Measurements from ENCODE around the gene MRPS22. TPM values are rescaled to one million over a fixed set of nuclear protein-coding genes. Genes with fewer than 3 reads are reported as not detected.
"Not testable (repeated sequence)": the region's sequence is repeated elsewhere in the genome, so short reads cannot be mapped to it uniquely, and the experiment has no call there.

Gene MRPS22
- total and polyA plus RNA-seq, 9 donors, result 33.0 to 51.6 (median 36.8) TPM

DNA sequence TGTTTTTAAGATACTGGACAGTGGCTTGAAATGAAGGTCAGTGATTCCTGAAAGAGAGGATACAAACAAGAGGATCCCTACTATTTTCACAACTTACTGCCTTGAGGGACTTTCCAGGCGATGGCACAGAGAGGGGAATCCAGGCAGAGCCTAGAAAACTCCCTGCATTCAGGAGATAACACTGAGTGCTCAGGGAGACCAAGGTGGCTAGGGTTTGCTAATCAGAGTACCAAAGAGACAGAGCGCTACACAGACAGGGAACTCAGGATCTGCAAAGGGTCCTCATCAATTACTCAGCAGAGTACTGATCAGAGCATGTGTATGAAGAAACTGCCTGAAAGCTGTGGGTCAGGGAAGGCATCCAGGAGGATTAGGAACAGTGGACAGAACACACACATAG is 11.7 kb upstream of the MRPS22 start:
- H3K27ac ChIP-seq, result no peak overlapping the region
- TF ChIP-seq EP300 (IDR thresholded peaks at IDR 0.05) (no peak), POLR2A (IDR thresholded peaks at IDR 0.05) (no peak)
- TF ChIP-seq, protein P1, sequence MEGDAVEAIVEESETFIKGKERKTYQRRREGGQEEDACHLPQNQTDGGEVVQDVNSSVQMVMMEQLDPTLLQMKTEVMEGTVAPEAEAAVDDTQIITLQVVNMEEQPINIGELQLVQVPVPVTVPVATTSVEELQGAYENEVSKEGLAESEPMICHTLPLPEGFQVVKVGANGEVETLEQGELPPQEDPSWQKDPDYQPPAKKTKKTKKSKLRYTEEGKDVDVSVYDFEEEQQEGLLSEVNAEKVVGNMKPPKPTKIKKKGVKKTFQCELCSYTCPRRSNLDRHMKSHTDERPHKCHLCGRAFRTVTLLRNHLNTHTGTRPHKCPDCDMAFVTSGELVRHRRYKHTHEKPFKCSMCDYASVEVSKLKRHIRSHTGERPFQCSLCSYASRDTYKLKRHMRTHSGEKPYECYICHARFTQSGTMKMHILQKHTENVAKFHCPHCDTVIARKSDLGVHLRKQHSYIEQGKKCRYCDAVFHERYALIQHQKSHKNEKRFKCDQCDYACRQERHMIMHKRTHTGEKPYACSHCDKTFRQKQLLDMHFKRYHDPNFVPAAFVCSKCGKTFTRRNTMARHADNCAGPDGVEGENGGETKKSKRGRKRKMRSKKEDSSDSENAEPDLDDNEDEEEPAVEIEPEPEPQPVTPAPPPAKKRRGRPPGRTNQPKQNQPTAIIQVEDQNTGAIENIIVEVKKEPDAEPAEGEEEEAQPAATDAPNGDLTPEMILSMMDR (IDR thresholded peaks at IDR 0.05), result no peak
- H3K4me3 ChIP-seq, result no peak overlapping the region
- H3K9me3 ChIP-seq, result no peaks in the 10 kb centered on the region
- no peaks in the 10 kb centered on the region for H3K27me3 ChIP-seq
- intact Hi-C loops (cut with DNase I), result loop anchor here in 1 of 4 donors (5.0 kb wide), 1 partner anchor 400 kb away; no protein-coding TSS in a partner anchor
- no peak for DNase-seq
- H3K4me1 ChIP-seq (ENCODE audit: insufficient read depth), result no peaks in the 10 kb centered on the region
- WGBS, 3 donors, result 88 to 94% (median 88%) methylated on average over 2 of the region's 2 CpGs
- H3K36me3 ChIP-seq, result no peaks in the 10 kb centered on the region

DNA sequence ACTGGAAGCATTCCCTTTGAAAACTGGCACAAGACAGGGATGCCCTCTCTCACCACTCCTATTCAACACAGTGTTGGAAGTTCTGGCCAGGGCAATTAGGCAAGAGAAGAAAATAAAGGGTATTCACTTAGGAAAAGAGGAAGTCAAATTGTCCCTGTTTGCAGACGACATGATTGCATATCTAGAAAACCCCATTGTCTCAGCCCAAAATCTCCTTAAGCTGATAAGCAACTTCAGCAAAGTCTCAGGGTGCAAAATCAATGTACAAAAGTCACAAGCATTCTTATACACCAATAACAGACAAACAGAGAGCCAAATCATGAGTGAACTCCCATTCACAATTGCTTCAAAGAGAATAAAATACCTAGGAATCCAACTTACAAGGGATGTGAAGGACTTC is 9.1 kb upstream of the MRPS22 start:
- H3K4me3 ChIP-seq; H3K4me1 ChIP-seq (ENCODE audit: insufficient read depth); DNase-seq; H3K9me3 ChIP-seq; H3K36me3 ChIP-seq; H3K27me3 ChIP-seq; H3K27ac ChIP-seq: not testable (repeated sequence)
- intact Hi-C loops (cut with DNase I), result loop anchor here in 1 of 4 donors (5.0 kb wide), 1 partner anchor 402 kb away; no protein-coding TSS in a partner anchor
- WGBS, 3 donors, result 60 to 85% (median 67%) methylated on average over 1 of the region's 1 CpG

DNA sequence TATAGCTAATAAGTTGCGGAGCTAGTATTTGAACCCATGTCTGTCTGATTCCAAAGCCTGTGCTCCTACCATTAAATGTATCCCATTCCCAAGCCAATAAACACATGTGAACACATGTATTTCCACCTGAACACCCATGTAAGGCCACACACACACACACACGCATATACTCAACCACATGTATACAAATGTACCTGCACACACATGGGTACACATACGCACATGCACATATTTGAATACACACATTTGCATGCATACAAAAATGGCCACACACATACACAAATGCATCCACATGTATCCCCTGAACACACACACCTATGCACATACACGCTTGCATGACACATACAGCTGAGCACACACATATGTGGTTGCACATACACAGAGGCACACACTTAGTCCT is 5.4 kb upstream of the MRPS22 start:
- no peak for DNase-seq
- WGBS, 3 donors, result 93 to 94% (median 94%) methylated on average over 4 of the region's 4 CpGs
- intact Hi-C loops (cut with DNase I), result no loop called here
- H3K27me3 ChIP-seq, result no peaks in the 10 kb centered on the region
- TF ChIP-seq, protein P1 (IDR thresholded peaks at IDR 0.05), result no peak
- TF ChIP-seq POLR2A (IDR thresholded peaks at IDR 0.05), result no peak
- no peak for TF ChIP-seq EP300 (IDR thresholded peaks at IDR 0.05)
- peaks cover 1% of the 10 kb centered on the region for H3K4me1 ChIP-seq (ENCODE audit: insufficient read depth)
- no peaks in the 10 kb centered on the region for H3K9me3 ChIP-seq
- no peak overlapping the region for H3K27ac ChIP-seq
- H3K4me3 ChIP-seq, result no peak overlapping the region
- no peaks in the 10 kb centered on the region for H3K36me3 ChIP-seq

DNA sequence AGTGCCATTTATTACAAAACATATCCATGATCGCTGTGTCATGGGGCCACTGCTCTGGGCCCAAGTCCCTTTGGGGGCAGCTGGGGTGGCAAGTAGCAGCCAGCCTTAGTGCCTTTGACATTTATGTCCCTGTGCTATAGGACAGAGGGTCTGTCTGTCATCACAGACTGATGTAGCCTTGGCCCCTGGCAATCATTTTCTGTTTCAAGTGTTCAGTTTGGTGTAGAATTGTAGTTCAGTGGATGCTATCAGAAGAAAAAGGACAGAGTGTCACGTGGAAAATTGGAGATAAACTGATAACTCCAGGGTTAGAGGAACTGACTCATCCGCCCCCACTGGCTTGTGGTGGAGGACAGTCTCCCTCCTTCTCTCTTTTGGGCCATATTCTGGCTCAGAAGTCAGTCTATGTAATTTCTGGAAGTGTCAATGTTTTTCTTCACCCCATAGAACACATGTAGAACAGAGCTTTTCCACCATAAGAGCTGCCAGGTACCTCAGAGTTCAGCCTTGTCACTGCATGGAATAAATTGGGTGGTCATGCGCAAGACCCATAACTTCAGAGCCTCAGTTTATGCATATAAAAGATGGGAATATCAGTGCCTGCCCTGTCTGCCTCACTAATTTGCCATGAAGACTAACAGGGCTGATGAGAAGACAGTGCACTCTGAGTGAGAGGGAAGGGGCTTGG is 4.5 kb upstream of the MRPS22 start:
- H3K27ac ChIP-seq, result no peak overlapping the region
- no peaks in the 10 kb centered on the region for H3K27me3 ChIP-seq
- TF ChIP-seq, protein P1 (IDR thresholded peaks at IDR 0.05), result no peak
- TF ChIP-seq POLR2A (IDR thresholded peaks at IDR 0.05) (no peak), EP300 (IDR thresholded peaks at IDR 0.05) (no peak)
- intact Hi-C loops (cut with DNase I), result no loop called here
- no peak overlapping the region for H3K4me3 ChIP-seq
- H3K4me1 ChIP-seq (ENCODE audit: insufficient read depth), result peaks cover 5% of the 10 kb centered on the region
- WGBS, 3 donors, result 72 to 77% (median 74%) methylated on average over 4 of the region's 4 CpGs
- DNase-seq, result no peak
- H3K36me3 ChIP-seq, result no peaks in the 10 kb centered on the region
- no peaks in the 10 kb centered on the region for H3K9me3 ChIP-seq

DNA sequence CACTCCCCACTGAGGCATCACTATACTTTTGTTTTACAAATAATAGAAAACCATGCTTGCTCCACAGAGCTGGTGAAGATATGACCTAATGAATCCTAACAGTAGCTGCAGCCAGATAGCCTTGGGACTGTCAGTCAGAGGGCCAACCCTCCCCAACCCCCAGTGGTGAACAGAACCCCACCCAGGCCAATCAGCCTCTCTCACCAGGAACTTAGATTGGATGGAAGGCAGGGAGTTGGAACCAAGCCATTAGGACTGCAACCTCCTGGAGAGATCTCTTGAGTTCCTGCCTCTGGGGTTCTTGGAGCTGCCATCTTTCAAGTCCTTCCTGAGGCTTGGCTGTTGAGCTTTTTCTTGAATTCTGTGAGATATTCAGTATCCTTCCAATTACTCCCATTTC is 3.0 kb upstream of the MRPS22 start:
- intact Hi-C loops (cut with DNase I), result no loop called here
- Histone ChIP-seq H3K36me3 (no peaks in the 10 kb centered on the region), H3K4me1 (ENCODE audit: insufficient read depth) (peaks cover 8% of the 10 kb centered on the region), H3K27me3 (no peaks in the 10 kb centered on the region), H3K9me3 (no peaks in the 10 kb centered on the region), H3K27ac (no peak overlapping the region), H3K4me3 (no peak overlapping the region)
- DNase-seq, result no peak
- TF ChIP-seq, protein P1 (IDR thresholded peaks at IDR 0.05), result no peak
- TF ChIP-seq POLR2A (IDR thresholded peaks at IDR 0.05), result no peak
- no peak for TF ChIP-seq EP300 (IDR thresholded peaks at IDR 0.05)
